Neural cell (in vitro differentiated cells): ENCODE data around the gene PPP1R15B. TPM values are rescaled to one million over a fixed set of nuclear protein-coding genes. Genes with fewer than 3 reads are reported as not detected.
"Not testable (repeated sequence)": the region's sequence is repeated elsewhere in the genome, so short reads cannot be mapped to it uniquely, and the experiment has no call there.

Source experiments
- H2AFZ ChIP-seq: fragments of 200-600, 300-800 bp; sonication (generic), shearing (Covaris generic); 2 replicates; pipeline ENCODE4 v1.6.0; 2014; ENCODE audit warnings: low read depth, mild to moderate bottlenecking, antibody characterized with exemption, low read length, moderate library complexity
- H3F3A ChIP-seq: fragments of 200-600 bp; shearing (Covaris generic); 2 replicates; pipeline ENCODE4 v1.6.1; 2016; ENCODE audit warnings: mild to moderate bottlenecking, moderate library complexity, mixed read lengths, antibody characterized with exemption, low read length; ENCODE audit not compliant: insufficient read depth, poor library complexity, severe bottlenecking
- H3K27ac ChIP-seq: fragments of 200-600, 300-800 bp; sonication (generic), shearing (Covaris generic); 2 replicates; pipeline ENCODE4 v1.5.1; 2014; ENCODE audit warnings: mild to moderate bottlenecking, low read length, moderate library complexity
- H3K27me3 ChIP-seq: fragments of 300-800, 200-600 bp; sonication (generic), shearing (Covaris generic); 2 replicates; pipeline ENCODE4 v1.6.0; 2014; ENCODE audit warnings: mild to moderate bottlenecking, low read depth, low read length, moderate library complexity; ENCODE audit not compliant: insufficient read depth
- H3K36me3 ChIP-seq: fragments of 300-800, 200-600 bp; sonication (generic), shearing (Covaris generic); 2 replicates; pipeline ENCODE4 v1.5.1; 2014; ENCODE audit warnings: mild to moderate bottlenecking, antibody characterized with exemption, low read length, moderate library complexity; ENCODE audit not compliant: insufficient read depth
- H3K4me2 ChIP-seq: fragments of 300-800, 200-600 bp; sonication (generic), shearing (Covaris generic); 2 replicates; pipeline ENCODE4 v1.6.0; 2014; ENCODE audit warnings: mild to moderate bottlenecking, low read length
- H3K4me3 ChIP-seq: fragments of 300-800, 200-600 bp; sonication (generic), shearing (Covaris generic); 2 replicates; pipeline ENCODE4 v1.5.1; 2014; ENCODE audit warnings: mild to moderate bottlenecking, low read length, moderate library complexity
- H3K79me2 ChIP-seq: fragments of 200-600 bp; shearing (Covaris generic); replicated peaks from 2 replicates; pipeline ENCODE4 v1.6.0; 2014; ENCODE audit warnings: mild to moderate bottlenecking, low read length, moderate library complexity; ENCODE audit not compliant: insufficient read depth
- H3K9ac ChIP-seq: fragments of 300-800, 200-600 bp; sonication (generic), shearing (Covaris generic); 2 replicates; pipeline ENCODE4 v1.6.1; 2016; ENCODE audit warnings: mild to moderate bottlenecking, low read length, mixed read lengths
- H3K9me2 ChIP-seq: fragments of 200-600 bp; shearing (Covaris generic); 2 replicates; pipeline ENCODE4 v1.6.1; 2016; ENCODE audit warnings: mild to moderate bottlenecking, low read length, mixed read lengths; ENCODE audit not compliant: insufficient read depth
- H3K9me3 ChIP-seq: fragments of 200-600, 300-800 bp; sonication (generic), shearing (Covaris generic); 2 replicates; pipeline ENCODE4 v1.6.1; 2016; ENCODE audit warnings: mild to moderate bottlenecking, mixed run types, low read length, moderate library complexity, mixed read lengths
- H4K20me1 ChIP-seq: fragments of 200-600 bp; shearing (Covaris generic); 2 replicates; pipeline ENCODE4 v1.6.1; 2016; ENCODE audit warnings: mild to moderate bottlenecking, mixed run types; ENCODE audit not compliant: insufficient read depth
- CTCF ChIP-seq: fragments of 450-650 bp; IDR thresholded peaks from 2 replicates; pipeline ENCODE4 v1.5.1; 2014; ENCODE audit warnings: antibody characterized with exemption, mild to moderate bottlenecking, moderate library complexity; ENCODE audit not compliant: poor library complexity, severe bottlenecking
- EP300 ChIP-seq: fragments of 450-650 bp; conservative IDR thresholded peaks from 2 replicates; pipeline ENCODE4 v1.6.1; 2014; ENCODE audit warnings: antibody characterized with exemption, mild to moderate bottlenecking, moderate library complexity; ENCODE audit not compliant: poor library complexity, severe bottlenecking
- EZH2 ChIP-seq: fragments of 200-600, 300-800 bp; shearing (Covaris generic), sonication (generic); IDR thresholded peaks from 2 replicates; pipeline ENCODE4 v1.6.1; 2014; ENCODE audit warnings: antibody characterized with exemption, low read length, borderline replicate concordance, mild to moderate bottlenecking; ENCODE audit not compliant: insufficient read depth, poor library complexity, severe bottlenecking
- MXI1 ChIP-seq: fragments of 450-650 bp; conservative IDR thresholded peaks from 2 replicates; pipeline ENCODE4 v1.6.1; 2014; ENCODE audit warnings: antibody characterized with exemption, mild to moderate bottlenecking; ENCODE audit not compliant: poor library complexity, severe bottlenecking
- POLR2AphosphoS5 ChIP-seq: IDR thresholded peaks from 2 replicates; pipeline ENCODE4 v1.6.1; 2012
- RAD21 ChIP-seq: fragments of 450-650 bp; conservative IDR thresholded peaks from 2 replicates; pipeline ENCODE4 v1.6.1; 2014; ENCODE audit warnings: antibody characterized with exemption, mild to moderate bottlenecking, moderate library complexity
- REST ChIP-seq: IDR thresholded peaks from 2 replicates; pipeline ENCODE4 v1.6.1; 2012; ENCODE audit warnings: borderline replicate concordance
- SMC3 ChIP-seq: fragments of 450-650 bp; conservative IDR thresholded peaks from 2 replicates; pipeline ENCODE4 v1.6.1; 2014; ENCODE audit warnings: antibody characterized with exemption, mild to moderate bottlenecking, moderate library complexity; ENCODE audit not compliant: poor library complexity
- TAF1 ChIP-seq: IDR thresholded peaks from 2 replicates; pipeline ENCODE4 v1.6.1; 2012; ENCODE audit warnings: low read depth
- polyA plus RNA-seq: library from polyadenylated mRNA; depleted of rRNA; stranded (reverse); fragments of >200 nt; gene quantifications from 2 replicates; pipeline ENCODE4 v1.2.3, GENCODE V29; 2014

Gene PPP1R15B
- polyA plus RNA-seq, 1 donor from 2014 or later, result 30.1 TPM

- not testable (repeated sequence) for H3K27ac ChIP-seq, H3K9me3 ChIP-seq, H2AFZ ChIP-seq, H3K4me3 ChIP-seq, H3K4me2 ChIP-seq, H4K20me1 ChIP-seq, H3F3A ChIP-seq, H3K27me3 ChIP-seq, H3K9me2 ChIP-seq, H3K79me2 ChIP-seq, H3K9ac ChIP-seq
- H3K36me3 ChIP-seq, result peaks cover 16% of the 10 kb centered on the region
Measured at GRCh38 chr1:204422061-204422705, 10.6 kb upstream of the PPP1R15B start.

- Histone ChIP-seq H3K4me3 (no peak overlapping the region), H3K4me2 (no peak overlapping the region), H2AFZ (no peak overlapping the region), H3F3A (no peaks in the 10 kb centered on the region), H3K27ac (no peak overlapping the region), H3K27me3 (no peaks in the 10 kb centered on the region), H3K9me2 (no peaks in the 10 kb centered on the region), H3K79me2 (no peaks in the 10 kb centered on the region), H3K9me3 (no peaks in the 10 kb centered on the region), H3K9ac (no peak overlapping the region), H4K20me1 (no peaks in the 10 kb centered on the region), H3K36me3 (peaks cover 13% of the 10 kb centered on the region)
- no peak for TF ChIP-seq MXI1
- TF ChIP-seq REST, result no peak
- TF ChIP-seq POLR2AphosphoS5, result no peak
- TF ChIP-seq EZH2, result no peak
- no peak for TF ChIP-seq EP300
- no peak for TF ChIP-seq RAD21
- no peak for TF ChIP-seq SMC3
- TF ChIP-seq TAF1, result no peak
- TF ChIP-seq CTCF, result no peak
Measured at GRCh38 chr1:204421441-204421840, 9.8 kb upstream of the PPP1R15B start.
